Measurements from ENCODE around the gene INO80C. TPM values are rescaled to one million over a fixed set of nuclear protein-coding genes. Genes with fewer than 3 reads are reported as not detected.

The INO80C gene
- total RNA-seq, 1 donor from 2014 or later = 9.0 TPM

DNA sequence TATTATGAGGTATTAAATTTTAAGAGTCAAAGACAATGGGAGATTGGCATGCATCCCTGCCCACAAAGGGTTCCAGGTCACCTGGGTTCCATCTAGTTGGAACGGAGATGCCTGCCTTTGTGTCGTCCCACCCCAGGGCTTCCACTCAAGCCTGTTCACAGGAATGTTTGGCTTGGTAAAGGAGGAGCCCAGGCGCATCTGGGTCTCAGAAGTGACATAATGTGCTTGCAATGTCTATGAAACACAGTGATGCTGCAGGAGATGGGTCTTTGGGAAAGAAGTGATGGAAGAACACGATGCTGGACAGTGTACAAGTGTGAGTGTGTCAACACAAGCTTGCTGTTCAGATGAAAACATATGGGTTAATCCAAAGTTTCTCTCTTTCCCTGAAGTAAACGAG lies 71.0 kb downstream of the INO80C start:
- no peak for DNase-seq

DNA sequence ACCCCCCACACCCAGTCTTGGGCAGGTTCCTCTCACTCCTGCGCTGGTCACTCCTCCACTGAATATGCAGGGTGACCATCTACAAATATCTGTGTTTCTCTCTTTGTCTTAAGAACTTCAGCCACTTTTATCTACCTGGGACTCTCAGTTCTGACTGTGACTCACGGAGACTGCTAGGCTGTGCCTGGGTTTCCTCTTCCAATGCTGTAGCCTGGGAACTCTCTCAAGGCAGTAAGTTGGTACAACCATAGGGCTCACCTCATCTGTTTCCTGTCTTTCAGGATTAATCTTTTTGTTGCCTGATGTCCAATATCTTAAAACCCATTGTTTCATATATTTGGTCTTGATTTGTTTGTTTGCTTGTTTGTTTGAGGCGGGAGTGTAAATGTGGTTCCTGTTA lies 73.4 kb downstream of the INO80C start:
- no peak for DNase-seq

DNA sequence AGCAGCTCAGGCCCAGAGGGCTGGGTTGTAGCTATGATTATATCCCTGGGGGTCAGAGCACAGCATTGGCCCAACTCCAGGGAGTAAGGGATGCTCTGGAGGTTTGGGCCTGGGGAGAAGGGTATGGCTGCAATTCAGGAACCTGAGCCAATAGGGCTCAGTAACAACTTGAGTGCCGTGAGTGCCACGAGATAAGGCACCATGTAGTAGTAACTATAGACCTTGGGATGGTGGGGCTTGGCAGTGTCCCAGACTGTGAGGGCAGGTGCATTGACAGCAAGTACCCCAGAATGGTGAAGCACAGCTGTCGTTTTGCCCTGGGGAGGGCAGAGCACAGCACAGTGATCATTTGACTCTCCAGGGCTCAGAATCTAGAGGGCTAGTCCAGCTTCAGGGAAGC lies 75.5 kb downstream of the INO80C start:
- DNase-seq = no peak

DNA sequence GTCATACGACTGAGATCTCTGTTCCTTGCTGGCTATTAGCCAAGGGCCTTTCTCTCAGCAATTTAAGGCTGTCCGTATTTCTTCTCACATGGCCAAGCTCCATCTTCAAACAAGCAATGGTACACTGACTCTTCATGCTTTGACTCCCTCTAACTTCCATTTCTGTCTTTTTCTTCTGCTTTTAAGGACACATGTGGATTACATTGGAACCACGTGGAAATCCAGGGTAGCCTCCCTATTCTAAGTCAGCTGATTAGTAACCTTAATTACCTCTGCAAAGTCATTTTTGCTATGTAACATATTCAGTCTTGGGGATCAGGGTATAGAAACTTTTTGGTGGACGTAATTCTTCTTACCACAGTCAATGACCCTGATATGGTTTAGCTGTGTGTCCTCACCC lies 79.2 kb downstream of the INO80C start:
- no peak for DNase-seq

Small RNAs within 50 kb of the gene (small RNA-seq; reads per million reads assigned to genes)
- gene AC007998.5 = not detected

Other genes starting within 250 kb of the INO80C start
- 17.5 TPM for gene ZSCAN30, start 207.7 kb downstream of the INO80C start, total RNA-seq
- 115 TPM for gene ZNF24, start 153.5 kb downstream of the INO80C start, total RNA-seq
- 5.0 TPM for gene ZNF396, start 120.6 kb downstream of the INO80C start, total RNA-seq
- gene GALNT1, start 83.8 kb upstream of the INO80C start, total RNA-seq = 87.8 TPM